Renal pelvis (tissue), 4 donors: Measurements from ENCODE around the gene GLDN. TPM values are rescaled to one million over a fixed set of nuclear protein-coding genes. Genes with fewer than 3 reads are reported as not detected.
"Not testable (repeated sequence)": the region's sequence is repeated elsewhere in the genome, so short reads cannot be mapped to it uniquely, and the experiment has no call there.

Experiments used
- DNase-seq: peaks from one replicate; pipeline ENCODE4 v3.0.0-alpha.2; 2013
- polyA plus RNA-seq, 3 donors: library from polyadenylated mRNA; unstranded; fragments of 120-200 nt; gene quantifications; one replicate each; pipeline ENCODE4 v1.2.1, GENCODE V29; 2013; ENCODE audit not compliant: insufficient read length in 3 of 3

Gene GLDN
- polyA plus RNA-seq, 3 donors, result 0.11 to 0.21 (median 0.16) TPM

GRCh38 chr15:51386960-51387698, 45.7 kb downstream of the GLDN start:
- no peak for DNase-seq

DNA sequence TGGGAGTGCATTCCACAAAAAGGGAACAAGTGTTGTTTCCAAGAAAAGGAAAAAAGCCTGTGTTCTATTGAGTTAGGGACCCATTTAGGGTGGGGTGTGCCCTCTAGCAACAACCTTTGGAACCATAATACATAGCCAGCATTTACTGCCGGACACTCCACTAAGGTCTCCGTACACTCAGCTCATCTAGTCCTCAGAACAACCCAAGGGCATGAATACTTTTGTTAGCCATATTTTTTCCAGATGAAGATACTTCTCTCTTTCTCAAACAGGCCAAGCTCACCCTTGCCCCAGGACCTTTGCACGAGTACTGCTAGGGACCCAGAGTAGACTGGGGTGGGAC, 46.2 kb downstream of the GLDN start:
- no peak for DNase-seq

DNA sequence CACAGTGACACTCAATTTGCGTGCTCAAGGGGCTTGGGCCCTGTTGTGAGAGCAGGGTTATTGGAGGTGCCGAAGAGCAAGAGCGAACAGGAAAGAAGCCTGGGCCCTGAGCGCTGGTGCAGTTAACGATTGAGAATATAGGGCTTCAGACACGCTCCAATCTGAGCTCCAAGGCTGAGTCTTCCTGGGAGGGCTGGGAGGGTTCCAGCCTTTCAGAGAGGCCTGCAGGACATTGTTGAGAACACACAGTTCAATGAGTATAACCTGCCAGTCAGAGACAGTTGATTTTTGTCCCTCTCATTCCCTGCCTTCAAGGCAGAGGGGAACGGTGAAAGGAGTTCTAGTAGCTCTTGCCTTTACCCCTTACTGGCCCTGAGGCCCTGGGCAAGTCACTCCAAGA, 47.3 kb downstream of the GLDN start:
- no peak for DNase-seq

GRCh38 chr15:51390241-51390965, 48.9 kb downstream of the GLDN start:
- no peak for DNase-seq

GRCh38 chr15:51390966-51391422, 49.5 kb downstream of the GLDN start:
- no peak for DNase-seq

DNA sequence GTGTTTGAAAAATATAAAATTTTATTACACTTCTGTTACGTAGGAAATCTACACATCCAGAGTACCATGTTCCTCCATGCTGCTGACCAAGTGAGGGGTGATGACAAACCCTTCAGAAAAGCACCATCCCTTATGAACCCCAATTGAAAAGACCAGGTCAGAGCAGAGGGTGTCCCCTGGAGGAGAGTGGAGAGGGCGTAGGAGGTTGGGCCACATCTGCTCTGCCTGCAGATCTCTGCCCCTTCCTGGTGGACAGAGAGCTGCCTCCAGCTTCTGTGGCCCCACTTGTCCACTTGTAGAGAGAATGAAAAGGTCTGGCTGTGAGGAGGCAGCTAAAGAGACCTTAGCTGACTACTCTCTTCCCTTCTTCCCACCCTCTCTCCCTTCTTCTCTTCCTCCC, 55.5 kb downstream of the GLDN start:
- no peak for DNase-seq

- DNase-seq, result no peak
These were observed 57.2 kb downstream of the GLDN start for GRCh38 chr15:51398626-51399025.

GRCh38 chr15:51401051-51401780, 59.8 kb downstream of the GLDN start:
- no peak for DNase-seq

DNA sequence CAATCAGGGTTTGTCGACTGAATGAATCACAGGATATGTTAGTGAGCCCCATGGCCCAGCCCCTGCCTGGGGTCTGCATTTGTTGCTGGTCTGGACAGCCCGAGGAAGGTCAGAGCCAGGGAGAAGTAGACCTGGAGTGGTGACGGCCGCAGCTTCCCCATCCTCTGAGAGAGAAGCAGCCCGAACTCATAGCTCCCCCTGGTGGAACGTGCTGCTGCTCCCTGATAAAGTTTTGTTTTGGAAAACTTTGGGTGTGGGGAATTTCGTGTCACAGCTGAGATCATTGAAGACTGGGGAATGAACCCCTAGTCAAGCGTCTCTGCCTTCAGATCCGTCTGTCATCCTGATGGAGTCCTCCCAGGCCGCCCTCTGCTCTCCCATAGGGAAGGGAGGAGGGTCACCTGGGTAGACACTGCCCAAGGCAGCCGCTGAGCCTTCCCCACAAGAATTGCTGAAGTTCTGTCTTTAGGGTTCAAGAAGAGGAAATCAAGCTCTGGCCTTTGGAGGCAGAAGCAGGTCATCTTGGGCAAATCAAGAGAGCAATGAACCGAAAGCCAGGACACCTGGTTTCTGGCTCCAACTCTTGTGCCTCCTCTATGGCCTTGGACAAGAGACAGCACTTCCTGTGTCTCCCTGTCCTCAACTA, 60.5 kb downstream of the GLDN start:
- no peak for DNase-seq

DNA sequence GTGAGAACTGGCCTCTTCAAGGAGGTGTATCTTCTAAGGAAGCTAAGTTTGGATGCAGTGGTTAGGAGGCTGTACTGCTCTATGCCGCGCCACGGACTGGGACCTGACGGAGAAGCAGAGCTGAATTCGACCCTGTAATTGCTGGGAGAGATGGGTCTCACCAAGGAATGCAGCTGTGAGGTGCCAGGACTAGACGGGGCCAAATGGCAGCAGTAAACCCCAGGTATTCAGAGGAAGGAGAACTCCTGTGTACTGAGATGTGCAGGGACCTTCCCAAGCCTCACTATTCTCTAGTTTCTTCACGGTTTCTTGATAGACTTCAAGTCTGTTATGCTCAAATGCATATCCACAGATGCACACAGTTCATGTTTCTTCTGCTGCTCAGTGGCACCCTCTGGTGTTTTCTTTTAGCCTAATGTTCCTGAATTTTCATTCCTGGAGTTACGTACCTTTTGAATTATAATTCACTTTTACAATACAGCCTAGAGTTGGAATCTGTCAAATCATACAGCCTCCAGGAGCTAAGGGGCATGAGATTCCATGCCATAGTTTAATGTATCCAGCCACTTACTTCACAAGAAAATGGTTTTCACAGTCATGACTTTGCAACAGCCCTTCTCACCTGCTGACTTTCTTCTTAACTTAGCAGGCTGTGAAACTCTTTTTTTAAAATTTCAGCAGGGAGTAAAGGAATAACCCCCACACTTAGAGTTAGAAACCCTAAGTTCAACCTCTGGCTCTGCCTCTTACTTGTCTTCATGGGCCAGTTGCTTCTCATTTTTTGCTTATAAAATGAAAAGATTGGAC, 61.8 kb downstream of the GLDN start:
- peak; percentile 31 for DNase-seq

GRCh38 chr15:51403946-51404695, 62.7 kb downstream of the GLDN start:
- no peak for DNase-seq

- DNase-seq, result no peak
These were observed 64.5 kb downstream of the GLDN start for GRCh38 chr15:51405693-51406523.

- DNase-seq, result no peak
These were observed 72.9 kb downstream of the GLDN start for GRCh38 chr15:51414256-51414860.

DNA sequence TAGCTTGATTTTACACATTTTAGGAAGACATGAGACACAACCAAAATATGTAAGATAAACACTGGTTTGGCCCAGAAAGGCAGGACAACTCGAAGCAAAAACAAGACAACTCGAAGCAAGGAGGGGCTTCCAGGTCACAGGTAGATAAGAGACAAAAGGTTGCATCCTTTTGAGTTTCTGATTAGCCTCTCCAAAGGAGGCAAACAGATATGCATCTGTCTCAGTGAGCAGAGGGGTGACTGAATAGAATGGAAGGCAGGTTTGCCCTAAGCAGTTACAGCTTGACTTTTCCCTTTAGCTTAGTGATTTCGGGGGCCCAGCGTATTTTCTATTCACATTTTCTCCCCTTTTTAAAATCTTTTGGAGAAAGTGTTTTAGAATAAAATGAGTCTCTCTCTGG, 74.7 kb downstream of the GLDN start:
- no peak for DNase-seq

- not testable (repeated sequence) for DNase-seq
These were observed 81.6 kb downstream of the GLDN start for GRCh38 chr15:51423040-51423439.

DNA sequence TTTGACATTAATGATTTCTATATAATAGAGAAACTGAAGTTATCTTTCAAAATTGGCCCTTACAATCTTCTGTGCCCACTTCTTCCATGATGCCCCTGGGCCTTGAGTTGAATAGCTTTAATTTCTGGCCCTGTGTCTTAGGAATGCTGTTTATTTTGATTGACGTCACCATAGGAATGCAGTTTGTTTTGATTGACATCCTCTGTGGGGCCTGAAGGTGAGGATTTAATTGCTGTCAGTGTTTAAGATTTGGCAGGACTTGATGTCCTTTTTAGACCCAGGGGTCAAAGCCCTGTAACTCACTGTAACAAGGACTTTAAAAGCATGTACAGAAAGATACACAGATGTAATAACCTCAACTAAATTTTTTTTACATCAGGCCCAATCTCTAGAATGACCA, 83.3 kb downstream of the GLDN start:
- no peak for DNase-seq

GRCh38 chr15:51425517-51426040, 84.1 kb downstream of the GLDN start:
- DNase-seq, result no peak

- DNase-seq, result no peak
These were observed 97.1 kb downstream of the GLDN start for GRCh38 chr15:51438526-51438925.

GRCh38 chr15:51443282-51443914, 101.9 kb downstream of the GLDN start:
- no peak for DNase-seq
